ENCODE data around the gene BNIPL. TPM values are rescaled to one million over a fixed set of nuclear protein-coding genes. Genes with fewer than 3 reads are reported as not detected.
A peak's percentile ranks its signal among the peaks of the same experiment; 100 is the strongest.

The BNIPL gene
- total RNA-seq, 1 experiment from 2014 or later: 1.2 TPM

GRCh38 chr1:151049458-151049857 lies 13.1 kb downstream of the BNIPL start:
- Histone ChIP-seq H4K8ac (replicated peaks; ENCODE audit: insufficient read length, low read depth, low read length) (no peak overlapping the region), H2BK12ac (ENCODE audit: insufficient read length, low read depth, low read length) (no peak overlapping the region), H3K18ac (ENCODE audit: insufficient read length, low read depth, low read length) (no peak overlapping the region), H3K79me1 (ENCODE audit: insufficient read depth, low read depth, low read length, poor library complexity, severe bottlenecking) (no peaks in the 10 kb centered on the region), H3K79me2 (ENCODE audit: insufficient read depth, low read length) (no peaks in the 10 kb centered on the region), H3K9me3 (ENCODE audit: control insufficient read depth, low read depth, low read length) (no peaks in the 10 kb centered on the region), H2AFZ (ENCODE audit: low read length) (no peak overlapping the region), H4K20me1 (ENCODE audit: control insufficient read depth, insufficient read depth, insufficient read length) (no peaks in the 10 kb centered on the region), H2BK15ac (ENCODE audit: low read depth, low read length) (no peak overlapping the region), H2AK5ac (ENCODE audit: insufficient read length, low read length) (no peak overlapping the region), H3K56ac (ENCODE audit: insufficient read length, low read depth, low read length) (no peak overlapping the region), H3K23ac (ENCODE audit: insufficient read length, low read depth, low read length) (no peak overlapping the region), H3K4me1 (ENCODE audit: insufficient read depth, low read length) (no peaks in the 10 kb centered on the region; the same call in 1 of the 2 replicates), H3K27ac (ENCODE audit: insufficient read length, low read depth, low read length) (no peak overlapping the region), H2BK5ac (ENCODE audit: insufficient read length, low read length) (no peak overlapping the region), H3K23me2 (ENCODE audit: insufficient read length, low read depth, low read length, poor library complexity, severe bottlenecking) (peaks cover 4% of the 10 kb centered on the region), H3K9ac (ENCODE audit: extremely low read depth, insufficient read length, low read length) (no peak overlapping the region), H3K4ac (ENCODE audit: low read depth, low read length) (no peak overlapping the region), H4K91ac (ENCODE audit: insufficient read length, low read depth, low read length) (no peak overlapping the region), H2BK20ac (ENCODE audit: low read depth, low read length, poor library complexity, severe bottlenecking) (no peak overlapping the region), H3K14ac (ENCODE audit: insufficient read depth, low read length) (no peak overlapping the region), H4K5ac (ENCODE audit: insufficient read length, low read depth, low read length) (no peak overlapping the region), H3K4me2 (ENCODE audit: insufficient read depth, insufficient read length, low read length) (no peak overlapping the region), H2BK120ac (ENCODE audit: low read depth, low read length, poor library complexity, severe bottlenecking) (no peak overlapping the region), H3K27me3 (ENCODE audit: insufficient read depth, low read length) (no peaks in the 10 kb centered on the region), H3T11ph (ENCODE audit: low read length) (no peak overlapping the region)
- Mint-ChIP-seq H3K36me3 (ENCODE audit: insufficient read depth in 1 of 3, low read depth in 3 of 3) (peaks cover 4 to 34% (median 27%) of the 10 kb centered on the region in 3 experiments; a peak in 5 of 7 replicates), H3K4me3 (peak overlapping the region; percentile 56 to 95; a peak in 1 of 5 replicates), H3K27me3 (ENCODE audit: low read depth) (no peaks in the 10 kb centered on the region), H3K27ac (peak overlapping the region in 1 of 3 experiments; percentile 87; a peak in 1 of 7 replicates), H3K9me3 (no peaks in the 10 kb centered on the region), H3K4me1 (peaks cover 17 to 19% of the 10 kb centered on the region in 2 experiments)
- no peak for DNase-seq
- TF ChIP-seq, protein P1, sequence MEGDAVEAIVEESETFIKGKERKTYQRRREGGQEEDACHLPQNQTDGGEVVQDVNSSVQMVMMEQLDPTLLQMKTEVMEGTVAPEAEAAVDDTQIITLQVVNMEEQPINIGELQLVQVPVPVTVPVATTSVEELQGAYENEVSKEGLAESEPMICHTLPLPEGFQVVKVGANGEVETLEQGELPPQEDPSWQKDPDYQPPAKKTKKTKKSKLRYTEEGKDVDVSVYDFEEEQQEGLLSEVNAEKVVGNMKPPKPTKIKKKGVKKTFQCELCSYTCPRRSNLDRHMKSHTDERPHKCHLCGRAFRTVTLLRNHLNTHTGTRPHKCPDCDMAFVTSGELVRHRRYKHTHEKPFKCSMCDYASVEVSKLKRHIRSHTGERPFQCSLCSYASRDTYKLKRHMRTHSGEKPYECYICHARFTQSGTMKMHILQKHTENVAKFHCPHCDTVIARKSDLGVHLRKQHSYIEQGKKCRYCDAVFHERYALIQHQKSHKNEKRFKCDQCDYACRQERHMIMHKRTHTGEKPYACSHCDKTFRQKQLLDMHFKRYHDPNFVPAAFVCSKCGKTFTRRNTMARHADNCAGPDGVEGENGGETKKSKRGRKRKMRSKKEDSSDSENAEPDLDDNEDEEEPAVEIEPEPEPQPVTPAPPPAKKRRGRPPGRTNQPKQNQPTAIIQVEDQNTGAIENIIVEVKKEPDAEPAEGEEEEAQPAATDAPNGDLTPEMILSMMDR (conservative IDR thresholded peaks at IDR 0.05): no peak
- WGBS (ENCODE audit: extremely low coverage, insufficient read length, low lambda C conversion rate): no CpG with 5 or more reads among the region's 5 CpGs

All from H9 (cell line).